ENCODE data around the gene PTPRM. TPM values are rescaled to one million over a fixed set of nuclear protein-coding genes. Genes with fewer than 3 reads are reported as not detected.

PTPRM gene
- total and polyA plus RNA-seq, 2 of the 8 experiments (the other 6 are each of a cell fraction or from before 2014, with no cell fraction given), result 4.1 to 7.0 TPM

DNA sequence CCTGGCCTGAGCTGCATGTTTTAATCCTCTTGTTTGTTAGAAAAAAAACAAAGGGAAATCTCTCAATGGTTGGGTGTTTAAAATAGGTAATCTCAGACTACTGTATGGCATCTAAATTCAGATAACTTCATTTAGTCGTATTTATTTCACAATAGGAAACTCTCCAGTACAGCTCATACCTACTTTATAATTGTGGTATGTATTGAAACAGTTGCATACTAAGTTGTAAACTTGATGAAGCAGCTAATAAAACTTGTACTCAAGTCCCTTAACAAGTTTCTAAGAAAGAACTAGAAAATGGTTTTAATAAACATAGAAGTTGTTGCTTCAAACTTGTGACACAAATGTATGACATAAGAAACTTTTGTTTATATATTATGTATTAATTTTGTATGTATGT lies 334.5 kb downstream of the PTPRM start (continued):
- TF ChIP-seq, protein P1, sequence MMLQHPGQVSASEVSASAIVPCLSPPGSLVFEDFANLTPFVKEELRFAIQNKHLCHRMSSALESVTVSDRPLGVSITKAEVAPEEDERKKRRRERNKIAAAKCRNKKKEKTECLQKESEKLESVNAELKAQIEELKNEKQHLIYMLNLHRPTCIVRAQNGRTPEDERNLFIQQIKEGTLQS (IDR thresholded peaks at IDR 0.05; ENCODE audit: insufficient read depth, low read depth, low read length), result no peak
